PC-3 (cell line): ENCODE data around the gene SLC16A12.

Source experiments
- EZH2 ChIP-seq: fragments of 300-600 bp; sonication (generic); IDR thresholded peaks from one replicate; pipeline ENCODE4 v1.6.1; 2017; ENCODE audit warnings: antibody characterized with exemption, mild to moderate bottlenecking, low read length; ENCODE audit not compliant: unreplicated experiment
- EZH2phosphoT487 ChIP-seq: fragments of 300-600 bp; sonication (generic); IDR thresholded peaks from 2 replicates; pipeline ENCODE4 v1.6.1; 2018; ENCODE audit warnings: mild to moderate bottlenecking, antibody characterized with exemption, low read length, borderline replicate concordance
- TF ChIP-seq, protein P1 (sequence below): fragments of 300-600 bp; sonication (generic); conservative IDR thresholded peaks from 2 replicates; pipeline ENCODE4 v1.5.1; 2017; ENCODE audit warnings: antibody characterized with exemption, low read depth, mild to moderate bottlenecking, low read length

DNA sequence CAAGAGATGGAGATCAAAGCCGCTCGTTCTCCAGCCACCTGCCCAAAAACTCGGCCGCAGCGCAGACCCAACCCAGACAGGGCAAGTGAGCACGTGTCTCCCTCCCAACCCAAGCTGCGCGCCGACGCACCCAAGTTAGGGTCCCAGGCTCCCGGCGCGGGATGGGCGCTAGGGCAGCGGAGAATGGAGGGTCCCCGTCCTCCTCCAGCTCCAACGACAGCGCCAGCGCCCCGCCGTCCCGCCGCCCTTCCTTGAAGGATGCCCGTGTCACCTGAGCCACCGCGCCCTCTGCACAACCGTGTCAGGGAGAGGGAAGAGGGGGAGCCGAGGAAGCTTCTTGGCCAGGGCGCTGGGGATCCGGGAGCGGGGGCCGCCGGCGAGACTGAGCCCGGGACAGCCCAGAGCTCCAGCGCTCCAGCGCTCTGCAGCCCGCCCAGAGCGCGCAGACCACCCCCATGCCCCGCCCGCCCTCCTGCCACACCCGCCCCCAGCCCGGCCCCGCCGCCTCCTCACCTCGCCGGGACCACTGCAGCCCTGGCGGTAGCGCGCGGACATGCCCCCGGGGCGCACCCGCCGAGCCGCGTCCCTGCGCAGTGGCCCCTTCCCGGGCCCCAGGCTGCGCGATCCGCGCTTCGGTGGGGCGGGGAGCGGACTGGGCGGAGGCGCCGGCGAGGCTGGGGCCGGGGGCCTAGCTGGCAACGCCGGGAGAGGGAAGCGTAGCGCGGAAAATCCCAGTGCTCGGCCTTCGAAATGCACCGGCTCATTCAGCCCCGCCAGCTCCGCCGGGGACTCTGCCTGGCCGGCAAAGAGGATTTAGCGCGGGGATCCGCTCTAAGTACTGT is at the start of gene SLC16A12:
- TF ChIP-seq, protein P1, sequence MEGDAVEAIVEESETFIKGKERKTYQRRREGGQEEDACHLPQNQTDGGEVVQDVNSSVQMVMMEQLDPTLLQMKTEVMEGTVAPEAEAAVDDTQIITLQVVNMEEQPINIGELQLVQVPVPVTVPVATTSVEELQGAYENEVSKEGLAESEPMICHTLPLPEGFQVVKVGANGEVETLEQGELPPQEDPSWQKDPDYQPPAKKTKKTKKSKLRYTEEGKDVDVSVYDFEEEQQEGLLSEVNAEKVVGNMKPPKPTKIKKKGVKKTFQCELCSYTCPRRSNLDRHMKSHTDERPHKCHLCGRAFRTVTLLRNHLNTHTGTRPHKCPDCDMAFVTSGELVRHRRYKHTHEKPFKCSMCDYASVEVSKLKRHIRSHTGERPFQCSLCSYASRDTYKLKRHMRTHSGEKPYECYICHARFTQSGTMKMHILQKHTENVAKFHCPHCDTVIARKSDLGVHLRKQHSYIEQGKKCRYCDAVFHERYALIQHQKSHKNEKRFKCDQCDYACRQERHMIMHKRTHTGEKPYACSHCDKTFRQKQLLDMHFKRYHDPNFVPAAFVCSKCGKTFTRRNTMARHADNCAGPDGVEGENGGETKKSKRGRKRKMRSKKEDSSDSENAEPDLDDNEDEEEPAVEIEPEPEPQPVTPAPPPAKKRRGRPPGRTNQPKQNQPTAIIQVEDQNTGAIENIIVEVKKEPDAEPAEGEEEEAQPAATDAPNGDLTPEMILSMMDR = no peak
- TF ChIP-seq EZH2 (no peak), EZH2phosphoT487 (no peak)
